Activated T-cell treated with anti-CD3 and anti-CD28 coated beads for 24 hours (primary cell): ENCODE data around the gene KIF24.
"Not testable (repeated sequence)": the region's sequence is repeated elsewhere in the genome, so short reads cannot be mapped to it uniquely, and the experiment has no call there.

ENCODE experiments used
- DNase-seq: peaks from one replicate; pipeline ENCODE4 v3.0.0-alpha.2; 2020; ENCODE audit warnings: low read depth

KIF24 gene, protein sequence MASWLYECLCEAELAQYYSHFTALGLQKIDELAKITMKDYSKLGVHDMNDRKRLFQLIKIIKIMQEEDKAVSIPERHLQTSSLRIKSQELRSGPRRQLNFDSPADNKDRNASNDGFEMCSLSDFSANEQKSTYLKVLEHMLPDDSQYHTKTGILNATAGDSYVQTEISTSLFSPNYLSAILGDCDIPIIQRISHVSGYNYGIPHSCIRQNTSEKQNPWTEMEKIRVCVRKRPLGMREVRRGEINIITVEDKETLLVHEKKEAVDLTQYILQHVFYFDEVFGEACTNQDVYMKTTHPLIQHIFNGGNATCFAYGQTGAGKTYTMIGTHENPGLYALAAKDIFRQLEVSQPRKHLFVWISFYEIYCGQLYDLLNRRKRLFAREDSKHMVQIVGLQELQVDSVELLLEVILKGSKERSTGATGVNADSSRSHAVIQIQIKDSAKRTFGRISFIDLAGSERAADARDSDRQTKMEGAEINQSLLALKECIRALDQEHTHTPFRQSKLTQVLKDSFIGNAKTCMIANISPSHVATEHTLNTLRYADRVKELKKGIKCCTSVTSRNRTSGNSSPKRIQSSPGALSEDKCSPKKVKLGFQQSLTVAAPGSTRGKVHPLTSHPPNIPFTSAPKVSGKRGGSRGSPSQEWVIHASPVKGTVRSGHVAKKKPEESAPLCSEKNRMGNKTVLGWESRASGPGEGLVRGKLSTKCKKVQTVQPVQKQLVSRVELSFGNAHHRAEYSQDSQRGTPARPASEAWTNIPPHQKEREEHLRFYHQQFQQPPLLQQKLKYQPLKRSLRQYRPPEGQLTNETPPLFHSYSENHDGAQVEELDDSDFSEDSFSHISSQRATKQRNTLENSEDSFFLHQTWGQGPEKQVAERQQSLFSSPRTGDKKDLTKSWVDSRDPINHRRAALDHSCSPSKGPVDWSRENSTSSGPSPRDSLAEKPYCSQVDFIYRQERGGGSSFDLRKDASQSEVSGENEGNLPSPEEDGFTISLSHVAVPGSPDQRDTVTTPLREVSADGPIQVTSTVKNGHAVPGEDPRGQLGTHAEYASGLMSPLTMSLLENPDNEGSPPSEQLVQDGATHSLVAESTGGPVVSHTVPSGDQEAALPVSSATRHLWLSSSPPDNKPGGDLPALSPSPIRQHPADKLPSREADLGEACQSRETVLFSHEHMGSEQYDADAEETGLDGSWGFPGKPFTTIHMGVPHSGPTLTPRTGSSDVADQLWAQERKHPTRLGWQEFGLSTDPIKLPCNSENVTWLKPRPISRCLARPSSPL (N-terminal part only)

DNA sequence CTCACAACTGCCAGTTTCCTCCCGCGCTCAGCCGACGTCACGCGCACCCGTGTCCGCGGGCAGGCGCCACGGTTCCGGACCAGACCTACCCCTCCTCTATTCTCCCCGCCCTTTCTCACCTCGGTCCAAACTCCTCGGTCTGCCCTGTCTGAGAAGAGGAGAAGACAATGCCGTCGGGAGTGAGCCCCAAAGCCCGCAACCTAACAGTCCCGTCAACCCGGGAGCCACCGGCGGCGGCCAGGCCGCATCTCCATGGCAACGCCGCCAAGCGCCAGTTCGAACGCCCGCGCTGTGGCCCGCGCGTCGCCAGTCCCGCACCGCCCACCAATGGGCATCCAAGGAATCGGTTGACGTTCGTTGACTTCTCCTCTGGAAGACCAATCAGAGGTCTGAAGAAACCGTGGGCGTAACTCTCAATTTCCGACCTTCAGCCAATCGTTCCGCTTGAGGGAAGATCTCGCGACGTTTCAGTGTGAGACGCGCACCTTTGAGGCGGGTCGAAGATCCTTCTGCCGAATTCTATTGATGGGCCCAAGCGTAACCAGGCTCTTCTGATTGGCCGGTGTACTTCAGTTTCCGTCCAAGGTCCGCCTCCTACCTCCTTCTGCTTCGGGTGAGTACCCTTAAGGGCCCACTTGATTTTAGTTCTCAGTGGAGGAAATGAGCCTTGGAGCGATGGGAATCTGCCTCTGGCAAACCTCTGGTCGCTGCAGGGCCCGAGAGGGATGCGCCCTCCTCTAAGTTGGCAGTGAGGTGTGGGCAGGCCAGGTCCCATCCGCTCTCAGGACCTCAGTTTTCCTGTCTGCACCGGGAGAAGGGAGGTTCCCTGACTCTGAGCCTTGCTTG, at the start of gene KIF24, which contains the start of gene NUDT2:
Gene KIF24 (minus strand): TSS at position 282 of the 846 bp plus-strand sequence. CDS start 17,922 bp downstream, outside the sequence.
Gene NUDT2 (plus strand): TSS at position 583 of the 846 bp plus-strand sequence. CDS start 9,471 bp downstream, outside the sequence.
- DNase-seq: peak; percentile 93

DNA sequence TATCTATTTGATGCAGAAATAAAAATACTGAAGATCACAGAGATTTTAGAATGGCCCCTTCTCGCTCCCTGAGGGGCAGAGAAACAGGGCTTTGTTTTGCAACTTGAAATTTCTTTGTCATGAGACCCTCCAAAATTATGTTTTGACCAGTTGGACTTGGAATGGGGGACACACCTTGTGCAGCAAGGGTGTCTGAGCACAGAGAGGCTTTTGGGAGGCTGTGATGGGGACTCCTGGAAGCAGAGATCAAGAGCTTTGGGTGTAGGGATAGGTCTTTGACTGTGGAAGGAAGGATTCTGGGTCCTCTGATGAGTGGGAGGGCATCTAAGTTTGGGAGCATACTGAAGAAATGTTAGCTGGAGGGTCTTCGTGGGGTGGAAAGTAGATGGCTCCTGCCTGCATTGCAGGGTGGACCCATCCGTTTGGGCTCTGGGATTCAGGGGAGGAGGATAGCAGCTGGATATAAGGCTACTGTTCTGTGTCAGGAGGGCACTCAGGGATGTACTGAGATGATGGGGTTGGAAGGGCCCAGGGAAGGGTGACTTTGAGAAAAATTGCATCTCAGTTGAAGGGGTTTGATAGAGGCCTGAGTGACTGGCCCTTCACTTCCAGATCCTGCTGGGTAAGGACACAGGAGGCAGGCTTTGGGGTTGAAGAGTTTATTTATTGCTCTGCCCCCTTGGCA, 49.5 kb upstream of the KIF24 start:
- DNase-seq: no peak

DNA sequence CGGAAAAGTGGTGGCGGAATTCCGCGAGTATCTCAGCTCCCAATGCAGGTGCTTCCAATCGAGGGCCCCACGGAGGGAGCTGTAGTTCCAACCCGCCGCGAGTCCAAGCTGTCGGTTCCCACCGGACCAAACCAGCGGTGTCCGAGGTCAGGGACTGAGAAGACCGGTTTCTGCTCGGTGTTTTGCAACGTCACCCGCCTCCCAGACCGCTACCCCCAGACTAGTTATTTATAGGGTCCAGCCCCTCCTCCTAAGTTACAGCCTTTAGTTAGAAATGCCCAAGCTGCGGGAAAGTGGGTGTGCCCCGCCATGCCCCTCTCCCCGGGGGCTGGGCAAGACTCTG, 48.3 kb upstream of the KIF24 start:
- no peak for DNase-seq

DNA sequence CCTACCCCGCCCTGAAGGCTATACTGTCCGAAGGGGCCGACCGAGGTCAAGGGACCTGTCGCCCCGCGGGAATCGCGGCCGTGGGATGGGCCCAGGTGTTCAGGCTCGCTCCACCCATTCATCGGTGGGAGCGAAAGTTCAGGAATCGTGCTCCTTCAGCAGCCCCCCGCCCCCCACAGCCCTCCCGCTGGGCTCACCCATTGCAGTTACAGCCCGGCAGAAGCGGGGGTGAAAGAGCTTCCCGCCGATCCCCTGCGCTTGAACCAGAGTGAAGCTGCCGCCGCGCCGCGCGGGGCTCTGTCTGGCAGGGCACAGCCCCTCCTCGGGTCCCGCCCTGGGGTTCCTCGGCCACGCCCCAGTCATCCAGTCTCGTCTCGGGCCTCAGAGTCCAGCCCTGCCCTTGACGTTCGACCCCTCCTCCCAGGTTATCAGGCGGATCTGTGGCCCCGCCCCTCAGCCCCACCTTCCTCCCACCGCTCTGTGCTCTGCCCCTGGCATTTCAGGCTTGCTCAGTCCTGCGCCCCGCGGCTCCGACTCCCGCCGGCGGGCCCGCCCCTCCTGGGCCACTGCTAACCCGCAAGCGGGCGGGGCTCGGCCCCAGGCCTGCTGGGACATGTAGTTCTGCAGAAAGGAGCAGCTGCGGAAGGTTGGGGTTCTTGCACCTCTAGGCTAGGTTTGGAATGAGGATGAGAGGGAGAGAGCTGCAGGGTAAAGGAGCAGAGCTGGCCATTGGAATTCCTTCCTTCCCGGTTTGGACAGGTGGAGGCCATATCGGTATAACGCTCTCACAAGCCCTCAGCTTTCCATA, 47.7 kb upstream of the KIF24 start, which contains the start of gene MYORG:
Gene MYORG (minus strand): TSS at position 303 of the 808 bp plus-strand sequence. CDS start 3,955 bp downstream, outside the sequence.
- peak; percentile 95 for DNase-seq

DNA sequence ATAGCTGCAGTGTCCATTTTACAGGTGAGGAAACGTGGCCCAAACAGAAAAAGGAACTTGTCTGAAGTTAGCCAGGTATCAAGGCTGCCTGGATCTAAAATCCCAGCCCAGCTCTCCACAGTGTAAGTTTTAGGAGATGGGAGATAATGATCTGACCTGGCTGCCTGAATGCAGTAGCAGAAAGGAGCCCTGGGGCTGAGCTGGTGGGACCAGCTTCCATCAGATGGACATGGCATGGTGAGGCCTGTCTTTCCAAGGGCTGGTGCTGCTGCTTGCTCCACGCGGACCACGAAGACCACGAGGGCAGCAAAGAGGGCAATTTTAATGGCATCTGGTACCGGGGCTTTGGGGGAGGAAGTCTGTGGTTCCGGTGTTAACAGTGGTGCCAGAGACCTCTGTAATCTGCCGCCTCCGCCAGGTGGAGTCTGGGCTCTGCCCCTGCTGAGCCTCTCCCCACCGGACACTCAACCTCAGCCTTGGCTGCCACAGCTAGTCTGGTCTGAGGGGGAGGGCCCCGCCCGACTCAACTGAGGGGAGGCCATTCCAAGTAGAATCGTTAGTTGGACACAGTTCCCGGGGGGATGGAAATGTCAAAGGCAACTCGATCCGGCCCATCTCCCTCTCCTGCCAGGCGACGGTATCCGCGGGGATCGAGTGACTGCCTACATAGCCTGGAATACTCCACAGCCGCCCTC, 47.0 kb upstream of the KIF24 start:
- no peak for DNase-seq

DNA sequence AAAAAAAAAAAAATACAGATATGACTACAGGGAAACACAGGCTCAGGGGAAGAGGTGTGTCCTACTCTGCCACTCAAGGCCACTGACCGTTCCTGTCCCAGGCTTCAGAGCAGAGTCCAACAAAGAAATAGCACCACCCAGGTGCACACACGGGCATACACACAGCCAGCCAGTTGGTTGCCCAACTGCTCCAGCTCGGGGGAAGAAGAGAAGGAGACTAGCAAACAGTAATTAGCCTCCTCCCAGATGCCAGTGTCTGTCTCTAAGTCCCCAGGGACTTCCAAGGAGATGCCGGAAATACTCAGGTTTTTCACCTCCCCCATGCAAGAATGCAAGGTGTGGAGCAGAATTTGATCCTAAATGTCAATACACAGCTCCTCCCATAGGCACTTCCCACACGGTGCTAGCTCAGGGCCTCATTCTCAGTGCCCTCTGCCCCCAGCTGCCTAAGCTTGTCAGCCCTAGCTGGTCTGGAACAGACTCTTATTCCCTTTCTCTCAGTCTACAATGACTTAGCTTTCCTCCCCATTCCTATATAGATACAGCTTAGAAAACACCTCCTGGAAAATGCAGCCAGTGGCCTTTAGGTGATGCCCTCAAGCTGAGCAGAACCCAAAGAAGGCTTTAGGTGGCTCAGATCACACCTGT, 46.0 kb upstream of the KIF24 start:
- DNase-seq: no peak

DNA sequence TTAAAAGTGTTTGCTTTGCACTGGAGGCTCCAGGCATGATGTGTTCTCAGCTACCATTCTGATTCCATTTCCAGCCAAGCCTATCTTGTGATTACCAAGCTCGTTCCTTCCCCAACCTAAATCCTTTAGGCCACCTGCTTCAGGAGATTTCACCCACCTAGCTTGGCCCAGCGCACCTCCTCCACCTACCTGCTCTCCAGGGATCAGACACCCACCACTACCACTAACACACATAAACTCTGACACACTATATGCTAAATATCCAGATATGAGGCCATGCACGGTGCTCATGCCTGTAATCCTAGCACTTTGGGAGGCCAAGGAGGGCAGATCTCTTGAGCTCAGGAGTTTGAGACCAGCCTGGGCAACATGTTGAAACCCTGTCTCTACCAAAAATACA, 45.3 kb upstream of the KIF24 start:
- DNase-seq: no peak

DNA sequence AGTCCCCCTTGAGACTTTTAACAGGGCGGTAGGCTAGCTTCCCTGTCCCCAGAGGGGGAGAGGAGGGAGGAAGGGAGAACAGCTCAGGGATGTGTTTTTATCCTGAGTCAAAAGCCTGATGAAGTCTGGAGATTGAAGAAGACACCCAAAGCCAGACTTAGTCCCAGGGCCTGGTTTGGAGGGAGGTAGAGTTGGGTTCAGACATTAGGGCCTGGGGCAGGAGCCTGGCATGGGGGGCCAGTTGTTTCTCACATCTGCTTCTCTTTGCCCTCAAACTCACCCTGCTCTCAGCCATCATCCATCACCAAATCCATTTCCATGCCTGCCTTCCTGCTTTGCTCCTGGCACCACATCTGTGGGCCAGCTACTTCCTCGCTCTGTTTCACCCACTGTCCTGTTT, 44.7 kb upstream of the KIF24 start:
- DNase-seq: no peak

DNA sequence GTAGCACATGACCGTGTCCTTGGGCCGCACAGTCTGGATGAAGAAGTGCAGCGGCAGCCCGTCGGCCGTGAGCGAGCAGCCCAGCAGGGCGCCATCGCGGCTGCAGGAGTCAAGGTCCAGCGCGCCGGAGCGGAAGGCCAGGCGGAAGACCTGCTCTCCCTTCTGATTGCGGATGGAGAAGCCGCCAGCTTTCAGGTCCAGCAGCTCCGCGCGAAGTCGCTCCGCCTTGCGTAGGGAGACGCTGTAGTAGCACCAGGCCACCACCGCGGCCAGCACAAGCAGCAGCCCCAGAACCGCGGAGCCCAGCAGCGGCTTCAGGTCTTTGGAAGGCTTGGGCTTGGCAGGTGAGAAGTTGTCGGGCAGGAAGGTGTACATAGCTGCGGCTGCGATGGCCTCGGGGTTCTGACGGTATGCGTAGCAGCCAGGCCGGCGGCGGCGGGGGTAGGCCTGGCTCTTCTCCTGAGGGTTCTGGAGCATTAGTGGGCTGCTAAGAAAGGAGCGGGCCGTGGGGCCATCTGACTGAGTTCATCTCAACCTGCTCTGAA, 43.5 kb upstream of the KIF24 start:
- no peak for DNase-seq

DNA sequence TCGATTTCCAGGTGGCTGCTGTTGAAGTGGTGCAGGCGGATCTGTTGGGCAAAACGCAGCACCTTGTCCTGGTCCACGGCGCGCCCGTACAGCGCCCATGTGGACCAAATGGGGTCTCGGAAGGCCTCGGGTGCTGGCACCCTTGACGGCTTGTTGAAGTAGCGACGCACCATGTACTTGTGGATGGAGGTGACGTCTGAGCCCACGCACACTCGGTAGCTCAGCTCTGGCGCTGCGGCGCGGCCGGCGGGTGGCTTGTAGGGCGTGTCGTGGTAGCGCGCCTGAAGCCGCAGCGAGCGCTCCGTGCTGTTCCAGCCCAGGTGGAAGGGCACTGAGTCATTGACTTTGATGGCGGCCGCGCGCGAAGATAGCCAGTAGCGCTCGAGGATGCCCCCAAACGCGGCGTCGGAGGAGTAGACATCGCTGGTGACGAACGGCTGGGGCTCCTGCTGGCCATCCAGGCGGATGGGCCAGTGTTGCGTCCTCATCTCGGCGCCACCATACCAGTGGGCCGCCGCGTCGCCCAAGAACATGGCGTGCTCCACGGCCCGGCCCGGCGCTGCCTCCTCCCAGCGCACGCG, 42.9 kb upstream of the KIF24 start:
- DNase-seq: no peak

DNA sequence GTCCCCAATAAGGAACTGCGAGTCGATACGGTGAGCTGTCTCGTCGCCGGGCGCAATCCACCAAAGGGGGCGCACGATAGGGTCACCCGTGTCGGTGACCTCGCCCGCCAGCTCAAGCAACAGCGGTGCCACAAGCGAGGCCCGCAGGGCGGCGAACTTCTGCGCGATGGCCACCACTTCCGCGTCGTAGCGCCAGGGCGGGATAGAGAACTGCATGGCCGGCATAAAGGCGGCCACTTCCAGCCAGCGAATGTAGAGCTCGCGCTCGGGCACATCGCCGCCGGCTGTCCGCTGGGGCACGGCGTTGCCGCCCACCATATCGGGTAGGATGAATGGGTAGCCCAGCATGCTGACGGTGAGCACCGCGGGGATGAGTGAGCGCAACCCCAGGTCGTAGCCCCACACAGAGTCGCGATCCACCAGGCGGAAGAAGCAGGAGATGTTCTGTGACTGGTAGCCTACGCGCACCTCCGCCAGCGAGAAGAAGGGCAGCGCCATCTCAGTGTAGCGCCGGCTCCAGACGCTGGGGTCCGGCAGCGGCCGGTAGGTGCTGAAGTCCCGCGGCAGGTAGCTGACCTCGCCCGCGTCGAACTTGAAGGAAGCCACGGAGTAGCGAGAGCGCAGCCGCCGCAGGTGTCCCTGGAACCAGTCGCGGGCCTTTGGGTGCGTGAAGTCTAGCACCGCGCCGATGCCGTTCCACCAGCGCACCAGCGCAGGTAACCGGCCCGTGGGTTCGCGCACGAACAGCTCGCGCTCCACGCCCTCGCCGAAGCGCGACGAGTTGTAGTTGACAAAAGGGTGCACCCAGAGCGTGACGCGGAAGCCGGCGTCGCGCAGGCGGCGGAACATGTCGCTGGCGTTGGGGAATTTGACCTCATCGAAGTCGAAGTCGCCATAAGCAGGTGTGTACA, 42.2 kb upstream of the KIF24 start:
- DNase-seq: no peak

DNA sequence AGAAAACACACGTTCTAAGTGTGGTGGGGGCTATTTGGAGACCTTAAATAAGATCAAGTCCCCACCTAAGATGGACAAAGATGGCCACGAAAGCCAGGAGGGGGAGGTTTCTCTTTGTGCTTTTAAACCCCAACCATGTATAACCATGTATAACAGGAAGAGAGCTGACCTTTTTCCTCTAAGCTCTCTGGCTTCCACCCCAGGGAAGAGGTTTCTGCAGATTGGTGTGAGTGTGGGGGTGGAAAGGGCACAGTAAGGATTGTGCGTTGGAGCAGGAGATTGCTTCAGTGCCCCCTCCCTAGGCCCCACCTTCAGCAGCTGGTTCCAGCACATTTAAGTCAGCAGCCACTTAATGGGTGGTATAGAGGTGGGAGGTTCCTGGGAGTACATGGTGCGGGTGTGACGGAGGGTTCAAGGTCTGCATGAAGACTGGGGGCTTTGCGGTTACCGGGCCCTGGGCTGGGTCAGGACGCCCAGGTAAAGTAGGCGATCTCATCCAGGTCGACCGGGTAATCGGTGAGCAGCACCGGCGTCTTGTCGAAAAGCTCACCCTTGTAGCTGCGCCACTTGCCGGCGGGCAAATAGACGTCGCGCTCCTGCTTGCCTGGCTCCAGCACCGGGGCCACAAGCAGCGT, 41.4 kb upstream of the KIF24 start:
- DNase-seq: no peak

DNA sequence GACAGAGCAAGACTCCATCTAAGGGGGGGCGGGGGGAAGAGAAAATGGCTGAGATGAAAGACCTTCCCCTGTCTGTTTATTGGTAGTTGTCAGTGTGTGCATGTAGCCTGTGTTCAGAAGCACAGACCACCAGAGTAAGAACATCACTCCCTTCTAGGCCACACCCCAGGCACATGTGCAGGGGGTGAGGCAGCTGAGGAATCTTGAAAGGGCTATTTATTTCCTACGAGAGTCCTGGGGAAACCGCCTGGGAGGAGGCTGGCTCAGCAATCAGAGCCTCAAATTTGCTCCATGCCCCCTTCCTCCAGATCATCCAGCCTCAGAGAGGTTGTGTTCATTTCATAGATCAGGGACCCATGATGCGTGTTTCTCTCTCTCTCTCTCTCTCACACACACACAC, 40.6 kb upstream of the KIF24 start:
- DNase-seq: no peak

DNA sequence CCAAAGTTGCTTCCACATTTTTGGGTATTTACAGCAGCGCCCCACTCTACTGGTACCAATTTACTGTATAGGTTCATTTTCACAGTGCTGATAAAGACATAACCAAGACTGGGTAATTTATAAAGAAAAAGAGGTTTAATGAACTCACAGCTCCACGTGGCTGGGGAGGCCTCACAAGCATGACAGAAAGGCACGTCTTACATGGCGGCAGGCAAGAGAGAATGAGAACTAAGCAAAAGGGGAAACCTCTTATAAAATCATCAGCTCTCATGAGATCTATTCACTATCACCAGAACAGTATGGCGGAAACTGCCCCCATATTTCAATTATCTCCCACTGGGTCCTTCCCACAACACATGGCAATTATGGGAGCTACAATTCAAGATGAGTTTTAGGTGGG, 39.7 kb upstream of the KIF24 start:
- DNase-seq: not testable (repeated sequence)

DNA sequence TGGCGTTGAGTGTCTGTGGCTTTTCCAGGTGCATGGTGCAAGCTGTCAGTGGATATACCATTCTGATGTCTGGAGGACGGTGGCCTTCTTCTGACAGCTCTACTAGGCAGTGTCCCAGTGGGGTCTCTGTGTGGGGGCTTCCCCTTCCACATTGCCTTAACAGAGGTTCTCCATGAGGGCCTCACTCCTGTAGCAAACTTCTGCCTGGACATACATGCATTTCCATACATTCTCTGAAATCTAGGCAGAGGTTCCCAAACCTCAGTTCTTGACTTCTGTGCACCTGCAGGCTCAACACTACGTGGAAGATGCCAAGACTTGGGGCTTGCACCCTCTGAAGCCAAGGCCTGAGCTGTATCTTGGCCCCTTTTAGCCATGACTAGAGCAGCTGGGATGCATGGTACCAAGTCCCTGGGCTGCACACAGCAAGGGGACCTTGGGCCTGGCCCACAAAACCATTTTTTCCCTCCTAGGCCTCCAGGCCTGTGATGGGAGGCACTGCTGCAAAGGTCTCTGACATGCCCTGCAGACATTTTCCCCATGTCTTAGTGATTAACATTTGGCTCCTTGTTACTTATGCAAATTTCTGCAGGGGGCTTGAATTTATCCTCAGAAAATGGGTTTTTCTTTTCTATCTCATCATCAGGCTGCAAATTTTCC, 38.8 kb upstream of the KIF24 start:
- DNase-seq: not testable (repeated sequence)

DNA sequence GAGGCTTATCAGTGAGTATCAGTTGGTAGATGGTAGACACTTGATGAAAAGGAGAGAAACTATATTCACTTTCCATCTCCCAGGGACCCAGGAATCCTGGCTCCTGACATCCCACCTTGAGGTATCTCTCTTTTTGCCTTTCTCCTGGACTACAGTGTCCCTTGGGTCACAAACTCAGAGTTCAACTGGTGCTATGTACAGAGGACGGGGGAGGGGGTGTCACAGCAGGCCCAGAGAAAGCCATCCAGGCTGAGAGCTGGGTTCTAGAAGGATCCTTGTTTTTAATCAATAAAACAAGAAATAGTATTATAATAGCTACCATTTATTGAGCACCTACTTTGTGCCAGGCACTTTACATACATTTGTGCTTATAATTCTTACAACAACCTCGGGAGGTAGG, 37.3 kb upstream of the KIF24 start:
- DNase-seq: no peak
